HG03457 (cell line): ENCODE results near the gene TYW1B.
"Not testable (repeated sequence)": the region's sequence is repeated elsewhere in the genome, so short reads cannot be mapped to it uniquely, and the experiment has no call there.

Source experiments
- ATAC-seq: cut with Tn5 transposase; IDR thresholded peaks from one replicate; pipeline ENCODE4 v1.9.1; 2021; ENCODE audit warnings: moderate number of reproducible peaks; ENCODE audit not compliant: unreplicated experiment

Gene TYW1B

DNA sequence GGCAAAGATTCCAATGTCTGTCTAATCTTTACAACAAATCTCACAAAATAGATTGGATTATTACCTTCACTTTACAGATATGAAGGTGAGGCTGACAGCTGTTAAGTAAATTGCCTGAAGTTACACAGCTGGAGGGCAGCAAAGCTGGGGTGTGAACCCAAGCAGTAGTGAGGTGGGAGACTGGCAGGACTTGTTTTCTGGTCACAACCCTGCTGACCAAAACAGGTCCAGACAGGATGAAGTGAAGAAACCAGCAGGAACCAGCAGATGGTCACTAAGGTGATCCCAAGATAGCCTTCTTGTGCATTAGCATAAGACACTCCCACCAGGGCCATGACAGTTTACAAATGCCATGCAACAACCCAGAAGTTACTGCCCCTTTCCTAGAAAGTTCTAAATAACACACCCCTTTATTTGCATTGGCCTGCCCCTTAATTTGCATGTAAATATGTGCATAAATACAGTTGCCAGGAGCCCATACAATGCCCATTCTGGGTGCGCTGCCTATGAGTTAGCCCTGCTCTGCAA is 195.2 kb downstream of the TYW1B start:
- not testable (repeated sequence) for ATAC-seq

DNA sequence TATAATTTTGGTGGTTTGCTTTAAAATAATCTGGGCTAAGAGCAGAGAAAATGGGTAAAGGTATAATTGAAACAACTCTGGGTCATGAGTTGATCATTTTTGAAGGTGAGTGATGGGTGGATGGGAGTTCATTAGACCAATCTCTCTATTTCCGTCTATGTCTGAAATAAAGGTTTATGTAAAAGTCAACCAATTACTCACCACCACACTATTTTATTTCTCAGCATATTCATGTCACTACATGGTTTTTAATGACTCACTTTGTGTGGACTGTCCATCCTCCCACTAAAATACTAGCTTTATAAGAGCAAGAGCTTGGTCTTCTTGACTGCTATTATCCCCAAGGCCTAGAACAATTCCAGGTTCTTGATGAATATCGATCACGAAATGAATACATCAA is 199.6 kb downstream of the TYW1B start:
- ATAC-seq, result not testable (repeated sequence)

DNA sequence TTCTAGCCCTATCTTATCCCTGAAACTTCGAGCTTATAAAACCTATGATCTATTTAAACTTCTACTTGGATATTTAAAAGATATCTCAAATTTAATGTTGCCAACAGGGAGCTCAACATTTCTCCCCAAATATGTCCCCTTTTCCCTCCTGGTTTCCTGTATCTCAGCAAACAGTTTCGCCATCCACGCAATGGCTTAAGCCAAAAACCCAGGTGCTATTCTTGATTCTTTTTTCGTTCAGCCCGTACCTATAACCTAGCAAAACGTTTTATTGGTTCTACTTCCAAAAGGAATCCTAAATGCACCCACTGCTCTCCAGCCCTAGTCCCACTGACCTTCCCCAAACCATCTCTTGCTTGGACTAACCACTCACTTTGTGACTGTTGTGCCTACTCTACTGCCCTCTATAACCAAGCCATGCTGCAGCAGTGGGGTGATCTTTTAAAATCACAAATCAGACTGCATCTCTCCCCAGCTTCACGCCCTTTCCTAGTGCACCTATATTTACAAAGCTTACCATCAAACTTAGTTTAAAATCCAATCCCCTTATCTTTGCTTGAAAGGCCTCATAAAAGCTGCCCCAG is 201.5 kb downstream of the TYW1B start:
- ATAC-seq, result not testable (repeated sequence)

DNA sequence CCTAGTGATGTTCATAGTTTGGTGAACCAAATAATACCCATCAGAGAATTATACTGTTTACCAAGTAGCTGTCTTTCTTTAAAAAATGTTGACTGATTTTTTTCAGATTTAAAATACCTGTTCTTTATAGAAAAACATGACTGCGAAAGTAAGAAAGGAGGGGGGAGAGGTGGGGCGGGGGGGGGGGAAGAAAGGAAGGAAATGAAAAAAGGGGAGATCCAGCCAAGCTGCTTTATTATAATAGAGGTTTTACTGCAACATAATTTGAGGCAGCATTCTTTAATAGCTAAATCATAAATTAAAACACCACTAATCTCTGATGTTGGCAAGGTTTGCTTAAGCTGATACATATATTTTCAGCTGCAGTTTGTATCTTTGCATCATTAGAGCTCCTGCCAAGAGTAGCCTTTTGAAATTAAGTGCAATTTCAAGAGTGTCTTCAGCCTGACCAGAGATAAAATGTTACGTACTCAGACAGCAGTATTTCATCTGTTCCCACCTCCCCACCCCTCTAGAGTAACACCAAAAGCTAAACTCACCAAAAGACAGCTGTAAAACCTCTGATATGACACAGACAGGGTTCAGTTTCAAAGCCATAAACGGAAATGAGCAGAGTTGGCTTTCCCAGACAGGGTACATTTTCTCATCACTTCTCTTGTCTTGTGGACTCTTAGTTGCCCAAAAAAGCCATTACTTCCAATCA is 202.1 kb downstream of the TYW1B start:
- ATAC-seq, result not testable (repeated sequence)

DNA sequence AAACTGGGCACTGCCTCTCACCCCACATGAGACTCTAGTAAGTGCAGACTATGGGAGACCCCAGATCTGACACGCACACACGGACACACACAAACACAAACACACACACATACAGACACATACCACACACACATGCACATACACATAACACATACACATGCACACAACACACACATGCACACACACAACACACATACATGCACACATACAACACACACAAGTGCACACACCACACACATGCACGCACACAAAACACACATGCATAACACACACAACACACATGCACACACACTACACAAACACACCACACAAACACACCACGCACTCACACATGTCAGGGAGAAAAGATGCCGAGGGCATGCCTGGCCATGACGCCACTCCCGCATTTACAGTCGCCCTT is 205.5 kb downstream of the TYW1B start:
- no peak for ATAC-seq

DNA sequence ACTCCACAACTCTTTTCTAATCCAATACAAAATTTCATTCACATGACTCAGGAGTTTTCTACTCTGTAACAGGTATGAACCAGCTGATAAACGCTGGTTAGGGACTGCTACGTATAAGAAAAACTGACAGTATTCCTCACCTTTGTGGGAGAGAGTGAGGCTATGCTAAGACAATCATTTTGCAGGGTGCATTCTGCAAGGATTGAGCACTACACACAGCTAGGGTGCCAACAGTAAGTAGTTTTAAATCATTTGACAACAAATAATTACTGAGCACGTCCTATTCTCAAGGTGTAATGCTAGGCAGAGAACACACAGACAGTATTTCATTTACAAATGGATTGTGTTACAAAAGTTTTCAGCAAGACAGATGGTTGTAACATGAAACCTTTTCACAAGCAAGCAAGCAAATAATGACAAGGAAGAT is 206.2 kb downstream of the TYW1B start:
- not testable (repeated sequence) for ATAC-seq

DNA sequence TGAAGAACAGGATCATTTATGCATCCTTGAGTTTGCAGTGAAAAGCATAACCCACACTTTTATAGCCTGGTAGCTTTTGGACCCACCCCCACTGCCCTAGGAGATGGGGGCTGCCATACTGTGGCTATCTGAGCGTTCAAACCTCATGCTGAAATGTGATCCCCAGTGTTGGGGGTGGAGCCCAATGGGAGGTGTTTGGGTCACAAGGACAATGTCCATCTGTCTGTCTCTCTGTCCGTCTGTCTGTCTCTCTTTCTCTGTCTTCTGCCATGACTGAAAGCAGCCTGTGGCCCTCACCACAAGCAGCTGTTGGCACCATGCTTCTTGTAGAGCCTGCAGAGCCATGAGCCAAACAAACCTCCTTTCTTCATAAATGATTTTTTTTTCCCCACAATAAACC is 207.1 kb downstream of the TYW1B start:
- not testable (repeated sequence) for ATAC-seq

DNA sequence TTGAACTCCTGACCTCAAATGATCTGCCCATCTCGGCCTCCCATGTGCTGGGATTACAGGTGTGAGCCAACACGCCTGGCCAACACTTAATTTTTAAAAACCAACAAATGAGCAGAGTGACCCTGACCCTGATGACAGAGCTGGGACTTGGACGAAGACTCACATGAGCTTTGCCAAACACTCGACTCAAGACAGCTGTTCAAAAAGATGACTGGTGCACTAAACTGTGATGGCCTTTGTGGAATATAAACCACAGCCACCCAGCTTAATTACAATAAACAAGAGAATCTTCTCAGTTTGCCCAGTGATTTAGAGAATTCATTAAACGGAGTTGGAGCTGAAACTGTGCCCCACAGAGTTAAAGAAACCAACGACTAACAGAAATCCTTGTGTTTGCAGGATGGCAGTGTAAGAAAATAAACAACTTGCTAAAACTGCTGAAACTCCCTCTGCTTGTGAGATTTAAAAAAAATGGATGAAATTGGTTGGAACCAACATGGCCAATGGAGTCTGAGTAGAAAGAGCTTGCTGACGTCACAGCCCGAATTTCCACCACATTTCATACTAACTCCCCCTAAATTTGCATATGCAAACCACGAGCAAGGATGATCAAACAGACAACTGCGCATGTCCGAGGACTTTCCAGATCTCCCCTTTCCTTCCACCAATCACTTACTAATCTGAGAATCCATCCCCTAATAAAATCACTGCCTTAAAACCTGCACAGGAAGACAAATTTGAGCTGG is 209.4 kb downstream of the TYW1B start:
- ATAC-seq, result not testable (repeated sequence)

DNA sequence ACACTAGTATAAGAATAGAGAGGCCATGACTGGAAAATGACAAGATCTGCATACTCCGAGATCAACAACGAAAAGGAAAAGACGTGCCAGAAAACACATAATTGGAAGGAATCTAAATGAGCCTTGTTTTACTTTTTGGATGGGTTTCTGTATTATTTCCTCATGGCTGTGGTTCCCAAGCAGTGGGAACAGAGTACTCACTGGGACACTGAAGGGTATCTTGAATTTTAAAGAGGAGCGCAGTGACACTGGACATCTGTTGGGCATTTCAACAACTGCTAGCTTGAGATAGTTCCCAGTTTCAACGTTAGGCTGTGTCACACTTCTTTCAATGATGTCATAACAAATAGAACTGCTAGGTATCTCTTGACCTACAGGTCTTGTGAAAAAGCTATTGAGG is 218.2 kb downstream of the TYW1B start:
- ATAC-seq, result not testable (repeated sequence)

DNA sequence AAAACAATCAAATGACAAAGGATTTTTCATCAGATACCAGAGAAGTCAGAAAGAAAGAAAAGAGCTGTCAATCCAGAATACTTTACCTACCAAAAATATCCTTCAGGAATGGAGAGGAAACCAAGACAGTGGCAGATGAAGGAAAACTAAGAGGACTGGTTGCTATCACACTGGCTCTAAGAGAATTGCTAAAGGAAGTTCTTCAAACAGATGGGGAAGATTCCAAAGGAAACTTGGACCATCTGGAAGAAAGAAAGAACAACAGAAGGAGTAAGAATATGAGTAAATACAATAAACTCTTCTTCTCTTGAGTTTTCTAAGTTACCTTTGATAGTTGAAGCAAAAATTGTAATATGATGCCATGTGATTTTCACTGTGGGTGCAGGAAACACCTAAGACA is 220.0 kb downstream of the TYW1B start:
- ATAC-seq, result not testable (repeated sequence)

DNA sequence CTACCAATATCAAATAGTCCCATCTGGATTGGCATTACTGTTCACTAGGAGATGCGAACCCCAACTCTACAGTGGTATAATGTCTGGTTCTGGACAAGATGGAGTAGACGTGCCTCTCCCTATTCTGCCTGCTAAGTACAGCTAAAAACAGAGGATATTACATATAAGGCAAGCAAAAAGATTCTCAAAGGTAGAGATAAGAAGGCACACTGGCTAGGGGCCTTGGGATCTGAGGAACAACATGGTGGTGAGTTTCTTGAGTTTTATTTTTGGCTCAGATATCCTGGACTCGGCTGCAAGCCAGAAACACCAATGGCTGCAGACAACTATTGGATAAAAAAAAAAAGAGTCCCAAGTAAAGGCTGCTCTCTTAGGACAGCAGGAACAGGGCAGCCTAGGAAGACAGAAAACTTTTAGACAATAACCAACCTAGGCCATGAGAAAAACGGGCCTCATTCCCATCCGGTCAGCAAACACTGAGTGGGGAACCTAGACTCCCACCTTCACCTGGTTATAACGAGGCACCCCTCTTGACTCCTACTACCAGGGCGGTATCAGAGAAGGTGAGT is 222.1 kb downstream of the TYW1B start:
- ATAC-seq, result not testable (repeated sequence)

DNA sequence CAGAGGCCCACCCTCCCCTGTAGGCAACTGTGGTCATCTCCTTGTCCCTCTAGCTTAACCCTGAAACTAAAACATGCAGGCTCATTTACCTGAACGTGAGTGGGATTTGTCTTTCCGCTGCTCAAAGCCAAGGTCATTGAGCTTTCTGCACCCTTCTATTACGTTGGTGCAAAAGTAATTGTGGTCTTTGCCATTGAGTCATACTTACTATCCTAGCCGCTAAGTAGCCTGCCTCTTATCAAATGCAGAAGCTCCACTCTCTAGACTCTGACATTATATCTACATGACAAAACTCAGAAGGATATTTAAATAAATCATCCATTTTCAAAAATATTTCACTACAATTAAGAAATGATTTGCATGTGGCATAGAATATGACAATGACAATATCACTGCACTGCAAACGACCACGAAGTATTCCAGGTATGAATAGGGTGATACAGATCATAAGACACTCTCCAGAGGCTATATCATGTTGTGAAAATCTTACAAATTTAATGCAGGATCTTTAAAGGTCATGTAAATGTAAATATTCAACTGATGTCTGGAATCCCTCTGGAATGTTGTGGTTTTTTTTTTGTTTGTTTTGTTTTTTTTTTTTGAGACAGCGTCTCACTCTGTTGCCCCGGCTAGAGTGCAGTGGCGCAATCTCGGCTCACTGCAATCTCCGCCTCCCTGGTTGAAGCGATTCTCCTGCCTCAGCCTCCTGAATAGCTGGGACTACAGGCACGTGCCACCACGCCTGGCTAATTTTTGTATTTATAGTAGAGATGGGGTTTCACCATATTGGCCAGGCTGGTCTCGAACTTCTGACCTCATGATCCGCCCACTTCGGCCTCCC is 223.0 kb downstream of the TYW1B start:
- not testable (repeated sequence) for ATAC-seq

DNA sequence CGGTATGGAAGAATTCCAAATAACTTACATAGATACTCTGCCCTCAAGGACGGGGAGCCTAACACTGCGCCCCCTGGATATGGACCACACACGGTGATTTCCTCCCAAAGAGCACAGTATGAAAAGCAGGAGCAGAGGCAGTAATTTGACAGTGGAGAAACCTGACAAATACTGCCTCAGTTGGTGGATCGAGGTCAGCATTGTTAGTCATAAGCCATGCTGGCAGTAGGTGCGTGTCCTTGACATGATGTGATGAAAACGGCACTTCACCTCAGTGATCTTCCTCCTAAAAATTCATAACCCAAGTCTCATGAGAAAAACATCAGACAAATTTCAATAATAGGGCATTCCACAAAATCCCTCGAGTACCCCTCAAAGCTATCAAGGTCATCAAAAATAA is 224.5 kb downstream of the TYW1B start:
- not testable (repeated sequence) for ATAC-seq

DNA sequence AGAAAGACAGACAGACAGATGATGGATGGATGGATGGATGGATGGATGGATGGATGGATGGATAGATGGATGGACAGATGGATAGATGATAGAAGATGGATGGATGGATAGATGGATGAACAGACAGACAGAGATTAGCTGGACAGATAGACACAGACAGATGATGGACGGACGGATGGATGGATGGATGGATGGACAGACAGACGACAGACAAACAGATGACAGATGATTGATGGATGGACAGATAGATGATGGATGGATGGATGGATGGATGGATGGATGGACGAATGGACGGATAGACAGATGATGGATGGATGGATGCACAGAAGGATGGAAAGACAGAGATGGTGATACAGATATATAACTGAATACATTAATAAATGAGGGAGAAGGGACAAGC is 224.9 kb downstream of the TYW1B start:
- ATAC-seq, result no peak

DNA sequence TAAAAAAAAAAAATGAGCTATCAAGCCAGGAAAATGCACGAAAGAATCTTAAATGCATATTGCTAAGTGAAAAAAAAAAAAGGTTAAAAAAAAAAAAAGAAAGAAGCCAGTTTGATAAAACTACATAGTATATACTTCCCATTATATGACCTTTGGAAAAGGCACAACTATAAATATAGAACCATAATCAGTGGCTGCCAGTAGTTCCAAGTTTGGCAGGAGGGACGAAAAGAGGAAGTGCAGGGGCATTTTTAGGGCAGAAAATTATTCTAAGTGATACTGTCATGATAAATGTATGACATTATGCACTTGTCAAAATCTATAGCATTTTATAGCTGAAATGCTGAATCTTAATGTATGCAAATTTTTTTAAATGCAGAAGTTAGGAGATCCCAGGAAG is 226.3 kb downstream of the TYW1B start:
- not testable (repeated sequence) for ATAC-seq

DNA sequence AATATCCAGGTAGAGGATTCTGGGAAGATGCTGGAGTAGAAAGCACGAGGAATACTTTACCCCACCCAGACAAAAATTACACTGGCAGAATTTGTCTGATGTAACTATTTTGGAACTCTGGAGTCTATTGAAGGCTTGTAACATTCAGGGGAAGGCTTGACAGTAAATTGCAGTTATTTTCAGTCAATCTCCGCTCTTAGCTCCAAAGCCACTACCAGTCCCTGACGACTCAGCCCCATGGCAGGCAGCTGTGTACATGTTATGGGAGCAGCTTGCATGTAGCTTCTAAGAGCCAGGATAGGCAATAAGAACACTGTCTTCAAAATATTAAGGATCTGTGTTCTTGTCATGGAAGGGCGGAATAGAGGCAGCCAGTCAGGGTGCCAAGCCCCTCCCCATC is 238.0 kb downstream of the TYW1B start:
- ATAC-seq, result not testable (repeated sequence)

DNA sequence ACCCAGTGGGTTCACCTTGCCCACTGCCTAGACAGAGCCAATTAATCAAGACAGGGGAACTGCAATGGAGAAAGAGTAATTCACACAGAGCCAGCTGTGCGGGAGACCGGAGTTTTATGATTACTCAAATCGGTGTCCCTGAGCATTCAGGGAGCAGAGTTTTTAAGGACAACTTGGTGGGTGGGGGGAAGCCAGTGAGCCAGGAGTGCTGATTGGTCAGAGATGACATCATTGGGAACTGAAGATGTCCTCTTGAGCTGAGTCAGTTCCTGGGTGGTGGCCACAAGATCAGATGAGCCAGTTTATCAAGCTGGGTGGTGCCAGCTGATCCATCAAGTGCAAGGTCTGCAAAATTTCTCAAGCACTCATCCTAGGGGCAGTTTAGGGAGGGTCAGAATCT is 240.7 kb downstream of the TYW1B start:
- not testable (repeated sequence) for ATAC-seq

DNA sequence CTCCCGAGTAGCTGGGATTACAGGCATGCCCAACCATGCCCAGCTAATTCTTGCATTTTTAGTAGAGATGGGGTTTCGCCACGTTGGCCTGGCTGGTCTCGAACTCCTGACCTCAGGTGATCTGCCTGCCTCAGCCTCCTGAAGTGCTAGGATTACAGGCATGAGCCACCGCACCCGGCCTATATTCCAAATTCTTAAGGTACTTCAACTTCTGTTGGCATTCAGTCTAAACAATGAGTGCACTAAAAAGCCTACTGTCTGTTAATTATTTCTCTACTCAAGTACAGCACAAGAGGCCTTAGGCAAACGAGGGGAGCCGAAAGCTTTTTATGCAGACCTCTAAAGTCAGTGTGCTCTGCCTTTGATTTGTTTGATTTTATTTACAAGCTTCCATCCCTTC is 243.4 kb downstream of the TYW1B start:
- ATAC-seq, result not testable (repeated sequence)

DNA sequence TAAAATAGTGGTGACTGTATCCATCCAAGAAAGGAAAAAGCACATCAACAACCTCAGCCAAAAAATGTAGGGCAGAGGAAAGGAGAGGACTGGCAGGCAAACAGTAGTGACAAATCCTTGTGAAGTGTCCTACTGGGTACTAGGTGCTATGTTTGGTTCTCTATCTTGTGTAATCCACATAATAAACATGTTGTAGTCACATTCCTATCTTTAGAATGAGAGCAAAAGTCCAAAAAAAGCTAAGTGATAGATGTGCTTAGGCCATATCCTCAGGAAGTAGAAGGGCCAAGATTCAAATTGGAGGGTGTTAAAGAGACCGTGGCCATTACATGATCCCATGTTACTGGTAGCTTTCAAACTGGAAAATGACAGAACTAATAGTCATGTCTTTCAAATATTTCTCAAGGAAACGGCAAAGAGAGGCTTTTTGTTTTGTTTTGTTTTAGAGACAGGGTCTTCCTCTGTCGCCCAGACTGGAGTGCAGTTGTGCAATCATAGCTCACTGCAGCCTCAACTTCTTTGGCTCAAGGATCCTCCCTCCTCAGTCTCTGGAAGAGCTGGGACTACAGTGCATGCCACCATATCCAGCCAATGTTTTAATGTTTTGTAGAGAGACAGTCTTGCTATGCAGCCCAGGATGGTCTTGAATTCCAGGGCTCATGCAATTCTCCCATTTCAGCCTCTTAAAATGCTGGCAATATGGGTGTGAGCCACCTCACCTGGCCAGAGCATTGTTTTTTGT is 244.2 kb downstream of the TYW1B start:
- not testable (repeated sequence) for ATAC-seq
